ENCODE results near the gene GAP43.

The GAP43 gene

GRCh38 chr3:115627180-115628074 lies 4.1 kb downstream of the GAP43 start:
- Histone ChIP-seq H3K4me3 (ENCODE audit: low read depth in 1 of 2, low read length in 2 of 2) (no peak overlapping the region), H3K9ac (ENCODE audit: low read depth in 1 of 2, low read length in 2 of 2) (no peak overlapping the region), H3K27ac (ENCODE audit: low read depth, low read length) (no peak overlapping the region), H3K9me3 (ENCODE audit: control insufficient read depth in 1 of 2, low read length in 2 of 2) (no peaks in the 10 kb centered on the region), H3K27me3 (ENCODE audit: control insufficient read depth in 1 of 2, insufficient read depth in 2 of 2, low read length in 2 of 2) (peaks cover 14 to 18% of the 10 kb centered on the region in 2 donors), H3K4me1 (ENCODE audit: control insufficient read depth in 1 of 2, insufficient read depth in 2 of 2, low read length in 2 of 2) (no peaks in the 10 kb centered on the region), H3K36me3 (ENCODE audit: control insufficient read depth in 1 of 2, insufficient read depth in 2 of 2, low read length in 2 of 2) (no peaks in the 10 kb centered on the region)

GRCh38 chr3:115628075-115628412 lies 4.7 kb downstream of the GAP43 start:
- Histone ChIP-seq H3K9ac (ENCODE audit: low read depth in 1 of 2, low read length in 2 of 2) (no peak overlapping the region), H3K27me3 (ENCODE audit: control insufficient read depth in 1 of 2, insufficient read depth in 2 of 2, low read length in 2 of 2) (peaks cover 14 to 15% of the 10 kb centered on the region in 2 donors), H3K9me3 (ENCODE audit: control insufficient read depth in 1 of 2, low read length in 2 of 2) (no peaks in the 10 kb centered on the region), H3K36me3 (ENCODE audit: control insufficient read depth in 1 of 2, insufficient read depth in 2 of 2, low read length in 2 of 2) (no peaks in the 10 kb centered on the region), H3K27ac (ENCODE audit: low read depth, low read length) (no peak overlapping the region), H3K4me3 (ENCODE audit: low read depth in 1 of 2, low read length in 2 of 2) (no peak overlapping the region), H3K4me1 (ENCODE audit: control insufficient read depth in 1 of 2, insufficient read depth in 2 of 2, low read length in 2 of 2) (no peaks in the 10 kb centered on the region)

- peaks cover 0 to 4% of the 10 kb centered on the region in 2 donors for H3K27me3 ChIP-seq (ENCODE audit: control insufficient read depth in 1 of 2, insufficient read depth in 2 of 2, low read length in 2 of 2)
- no peak overlapping the region for H3K4me3 ChIP-seq (ENCODE audit: low read depth in 1 of 2, low read length in 2 of 2)
These were observed 7.5 kb downstream of the GAP43 start for GRCh38 chr3:115630850-115631249.

GRCh38 chr3:115632026-115632425 lies 8.7 kb downstream of the GAP43 start:
- Histone ChIP-seq H3K36me3 (ENCODE audit: control insufficient read depth in 1 of 2, insufficient read depth in 2 of 2, low read length in 2 of 2) (no peaks in the 10 kb centered on the region), H3K4me3 (ENCODE audit: low read depth in 1 of 2, low read length in 2 of 2) (no peak overlapping the region), H3K9me3 (ENCODE audit: control insufficient read depth in 1 of 2, low read length in 2 of 2) (no peaks in the 10 kb centered on the region), H3K27me3 (ENCODE audit: control insufficient read depth in 1 of 2, insufficient read depth in 2 of 2, low read length in 2 of 2) (no peaks in the 10 kb centered on the region), H3K27ac (ENCODE audit: low read depth, low read length) (no peak overlapping the region), H3K9ac (ENCODE audit: low read depth in 1 of 2, low read length in 2 of 2) (no peak overlapping the region), H3K4me1 (ENCODE audit: control insufficient read depth in 1 of 2, insufficient read depth in 2 of 2, low read length in 2 of 2) (no peaks in the 10 kb centered on the region)

More at GRCh38 chr3:115630850-115631249, 7.5 kb downstream of the GAP43 start:
- H3K27ac ChIP-seq (ENCODE audit: low read depth, low read length): no peak overlapping the region
- H3K4me1 ChIP-seq (ENCODE audit: control insufficient read depth in 1 of 2, insufficient read depth in 2 of 2, low read length in 2 of 2): no peaks in the 10 kb centered on the region
- no peak overlapping the region for H3K9ac ChIP-seq (ENCODE audit: low read depth in 1 of 2, low read length in 2 of 2)
- H3K36me3 ChIP-seq (ENCODE audit: control insufficient read depth in 1 of 2, insufficient read depth in 2 of 2, low read length in 2 of 2): no peaks in the 10 kb centered on the region
- no peaks in the 10 kb centered on the region for H3K9me3 ChIP-seq (ENCODE audit: control insufficient read depth in 1 of 2, low read length in 2 of 2)

GRCh38 chr3:115633467-115633866 lies 10.2 kb downstream of the GAP43 start:
- H3K4me3 ChIP-seq (ENCODE audit: low read depth in 1 of 2, low read length in 2 of 2): no peak overlapping the region
- H3K36me3 ChIP-seq (ENCODE audit: control insufficient read depth in 1 of 2, insufficient read depth in 2 of 2, low read length in 2 of 2): no peaks in the 10 kb centered on the region
- no peak overlapping the region for H3K27ac ChIP-seq (ENCODE audit: low read depth, low read length)
- H3K9me3 ChIP-seq (ENCODE audit: control insufficient read depth in 1 of 2, low read length in 2 of 2): no peaks in the 10 kb centered on the region
- H3K9ac ChIP-seq (ENCODE audit: low read depth in 1 of 2, low read length in 2 of 2): no peak overlapping the region
- H3K4me1 ChIP-seq (ENCODE audit: control insufficient read depth in 1 of 2, insufficient read depth in 2 of 2, low read length in 2 of 2): no peaks in the 10 kb centered on the region
- no peaks in the 10 kb centered on the region for H3K27me3 ChIP-seq (ENCODE audit: control insufficient read depth in 1 of 2, insufficient read depth in 2 of 2, low read length in 2 of 2)

- H3K9me3 ChIP-seq (ENCODE audit: control insufficient read depth in 1 of 2, low read length in 2 of 2): no peaks in the 10 kb centered on the region
- H3K27me3 ChIP-seq (ENCODE audit: control insufficient read depth in 1 of 2, insufficient read depth in 2 of 2, low read length in 2 of 2): no peaks in the 10 kb centered on the region
- no peak overlapping the region for H3K27ac ChIP-seq (ENCODE audit: low read depth, low read length)
- no peak overlapping the region for H3K9ac ChIP-seq (ENCODE audit: low read depth in 1 of 2, low read length in 2 of 2)
- H3K36me3 ChIP-seq (ENCODE audit: control insufficient read depth in 1 of 2, insufficient read depth in 2 of 2, low read length in 2 of 2): no peaks in the 10 kb centered on the region
- no peaks in the 10 kb centered on the region for H3K4me1 ChIP-seq (ENCODE audit: control insufficient read depth in 1 of 2, insufficient read depth in 2 of 2, low read length in 2 of 2)
- no peak overlapping the region for H3K4me3 ChIP-seq (ENCODE audit: low read depth in 1 of 2, low read length in 2 of 2)
These were observed 10.7 kb downstream of the GAP43 start for GRCh38 chr3:115634052-115634451.

GRCh38 chr3:115635406-115635805 lies 12.1 kb downstream of the GAP43 start:
- Histone ChIP-seq H3K9me3 (ENCODE audit: control insufficient read depth in 1 of 2, low read length in 2 of 2) (no peaks in the 10 kb centered on the region), H3K27ac (ENCODE audit: low read depth, low read length) (no peak overlapping the region), H3K4me3 (ENCODE audit: low read depth in 1 of 2, low read length in 2 of 2) (no peak overlapping the region), H3K9ac (ENCODE audit: low read depth in 1 of 2, low read length in 2 of 2) (no peak overlapping the region), H3K27me3 (ENCODE audit: control insufficient read depth in 1 of 2, insufficient read depth in 2 of 2, low read length in 2 of 2) (no peaks in the 10 kb centered on the region), H3K36me3 (ENCODE audit: control insufficient read depth in 1 of 2, insufficient read depth in 2 of 2, low read length in 2 of 2) (no peaks in the 10 kb centered on the region), H3K4me1 (ENCODE audit: control insufficient read depth in 1 of 2, insufficient read depth in 2 of 2, low read length in 2 of 2) (no peaks in the 10 kb centered on the region)

GRCh38 chr3:115638241-115638640 lies 14.9 kb downstream of the GAP43 start:
- Histone ChIP-seq H3K27ac (ENCODE audit: low read depth, low read length) (no peak overlapping the region), H3K9ac (ENCODE audit: low read depth in 1 of 2, low read length in 2 of 2) (no peak overlapping the region), H3K27me3 (ENCODE audit: control insufficient read depth in 1 of 2, insufficient read depth in 2 of 2, low read length in 2 of 2) (no peaks in the 10 kb centered on the region), H3K4me1 (ENCODE audit: control insufficient read depth in 1 of 2, insufficient read depth in 2 of 2, low read length in 2 of 2) (no peaks in the 10 kb centered on the region), H3K4me3 (ENCODE audit: low read depth in 1 of 2, low read length in 2 of 2) (no peak overlapping the region), H3K9me3 (ENCODE audit: control insufficient read depth in 1 of 2, low read length in 2 of 2) (no peaks in the 10 kb centered on the region), H3K36me3 (ENCODE audit: control insufficient read depth in 1 of 2, insufficient read depth in 2 of 2, low read length in 2 of 2) (no peaks in the 10 kb centered on the region)

GRCh38 chr3:115638991-115639390 lies 15.7 kb downstream of the GAP43 start:
- Histone ChIP-seq H3K9ac (ENCODE audit: low read depth in 1 of 2, low read length in 2 of 2) (no peak overlapping the region), H3K27ac (ENCODE audit: low read depth, low read length) (no peak overlapping the region), H3K4me1 (ENCODE audit: control insufficient read depth in 1 of 2, insufficient read depth in 2 of 2, low read length in 2 of 2) (no peaks in the 10 kb centered on the region), H3K27me3 (ENCODE audit: control insufficient read depth in 1 of 2, insufficient read depth in 2 of 2, low read length in 2 of 2) (no peaks in the 10 kb centered on the region), H3K9me3 (ENCODE audit: control insufficient read depth in 1 of 2, low read length in 2 of 2) (no peaks in the 10 kb centered on the region), H3K4me3 (ENCODE audit: low read depth in 1 of 2, low read length in 2 of 2) (no peak overlapping the region), H3K36me3 (ENCODE audit: control insufficient read depth in 1 of 2, insufficient read depth in 2 of 2, low read length in 2 of 2) (no peaks in the 10 kb centered on the region)

GRCh38 chr3:115644391-115644790 lies 21.1 kb downstream of the GAP43 start:
- Histone ChIP-seq H3K27ac (ENCODE audit: low read depth, low read length) (no peak overlapping the region), H3K9me3 (ENCODE audit: control insufficient read depth in 1 of 2, low read length in 2 of 2) (no peaks in the 10 kb centered on the region), H3K27me3 (ENCODE audit: control insufficient read depth in 1 of 2, insufficient read depth in 2 of 2, low read length in 2 of 2) (no peaks in the 10 kb centered on the region)

More at GRCh38 chr3:115644391-115644790, 21.1 kb downstream of the GAP43 start:
- Histone ChIP-seq H3K36me3 (ENCODE audit: control insufficient read depth in 1 of 2, insufficient read depth in 2 of 2, low read length in 2 of 2) (no peaks in the 10 kb centered on the region), H3K9ac (ENCODE audit: low read depth in 1 of 2, low read length in 2 of 2) (no peak overlapping the region), H3K4me1 (ENCODE audit: control insufficient read depth in 1 of 2, insufficient read depth in 2 of 2, low read length in 2 of 2) (no peaks in the 10 kb centered on the region), H3K4me3 (ENCODE audit: low read depth in 1 of 2, low read length in 2 of 2) (no peak overlapping the region)

Measured in duodenal mucosa (tissue), 2 donors.